Measurements from ENCODE around the gene LSAMP.
"Not testable (repeated sequence)": the region's sequence is repeated elsewhere in the genome, so short reads cannot be mapped to it uniquely, and the experiment has no call there.

LSAMP gene

GRCh38 chr3:115877615-115877899 is 567.7 kb downstream of the LSAMP start:
- no peak for DNase-seq (ENCODE audit: low spot score)

DNA sequence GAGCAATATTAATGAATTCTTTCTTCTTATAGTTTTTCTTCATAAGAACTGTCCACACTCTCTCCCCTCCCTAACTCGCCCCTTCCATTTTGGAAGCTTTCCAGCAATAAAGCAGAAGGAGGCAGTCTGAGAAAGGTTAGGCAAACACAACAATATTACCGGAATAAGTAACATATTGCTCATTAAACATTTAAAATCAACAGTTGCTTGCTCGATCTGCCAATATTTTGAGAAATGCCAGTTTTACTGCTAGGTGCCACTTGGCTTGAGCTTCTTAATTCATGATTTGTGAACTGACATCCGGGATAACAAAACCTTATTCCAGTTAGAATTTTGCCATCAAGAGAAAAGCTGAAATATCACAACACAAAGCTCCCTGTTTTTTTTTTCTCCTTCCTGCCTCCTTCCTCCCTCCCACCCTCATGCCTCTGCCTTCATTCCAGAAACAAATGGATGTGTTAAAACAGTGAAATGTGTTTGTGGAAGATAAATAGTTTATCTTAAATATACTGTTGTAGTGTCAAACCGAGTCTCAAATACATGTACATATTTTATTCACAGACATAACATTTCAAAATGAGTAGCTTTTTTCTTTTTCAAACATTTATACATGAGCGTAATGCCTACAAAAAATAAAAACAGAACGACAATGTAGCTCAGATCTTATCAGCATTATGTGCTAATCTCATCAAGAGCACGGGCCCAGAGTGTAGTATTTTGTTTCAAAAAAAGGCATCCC is 568.2 kb downstream of the LSAMP start:
- no peak for DNase-seq (ENCODE audit: low spot score)

GRCh38 chr3:115875460-115875859 is 569.8 kb downstream of the LSAMP start:
- DNase-seq (ENCODE audit: low spot score), result no peak

DNA sequence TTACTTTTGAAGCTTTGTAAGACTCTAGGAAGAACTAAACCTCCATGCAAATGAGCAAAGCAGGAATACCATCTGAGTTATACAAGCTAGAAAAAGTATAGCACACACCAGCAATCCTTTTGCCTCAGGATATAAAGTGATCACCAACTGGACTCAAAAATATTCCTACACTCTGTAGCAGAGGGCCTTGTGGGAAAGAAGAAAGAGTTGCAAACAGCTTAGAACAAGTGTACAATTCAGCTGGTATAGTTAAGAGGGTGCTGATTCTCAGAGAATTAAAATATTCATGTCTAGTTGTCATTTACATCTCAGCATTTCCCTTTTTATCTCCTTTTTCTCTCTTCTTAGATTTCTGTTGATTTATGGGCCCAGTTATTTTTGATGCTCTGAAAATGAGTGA is 573.6 kb downstream of the LSAMP start:
- DNase-seq (ENCODE audit: low spot score), result no peak

DNA sequence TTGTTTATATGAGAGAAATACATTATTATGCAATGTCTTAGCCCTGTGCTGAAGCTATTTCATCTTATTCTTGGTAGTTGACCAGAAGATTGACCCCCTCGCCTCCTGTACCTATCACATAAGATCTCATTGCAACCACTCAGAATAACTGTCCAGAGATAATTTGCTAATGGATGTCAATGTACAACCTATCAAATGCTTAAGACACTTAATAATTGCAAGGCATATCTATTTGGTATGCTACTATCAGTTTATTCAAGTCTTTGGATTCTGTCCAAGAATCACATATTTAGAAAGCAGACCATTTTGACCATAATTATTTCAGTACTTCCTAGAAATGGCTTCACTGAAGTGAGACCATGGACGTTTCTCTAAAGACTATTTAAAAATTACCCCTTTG is 580.4 kb downstream of the LSAMP start:
- DNase-seq (ENCODE audit: low spot score), result no peak

DNA sequence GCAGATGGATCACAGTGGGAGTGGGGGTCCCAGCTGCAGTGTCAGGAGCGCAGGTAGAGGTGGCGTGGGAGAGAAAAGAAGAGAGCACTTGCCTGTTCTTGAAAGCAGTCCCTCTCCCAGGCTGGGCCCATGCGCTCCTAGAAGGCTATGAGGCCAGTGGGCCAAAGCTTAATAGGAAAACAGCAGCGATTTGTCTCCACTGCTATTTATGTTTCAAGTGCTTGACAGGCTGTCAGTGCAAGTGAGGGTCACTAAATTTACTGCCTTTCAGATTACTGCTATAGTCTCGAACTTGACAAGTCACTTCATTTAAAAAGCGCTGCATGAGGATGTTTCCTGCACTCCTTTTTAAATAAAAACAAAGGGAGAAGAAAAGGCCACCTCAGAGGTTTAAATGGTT is 582.4 kb downstream of the LSAMP start:
- no peak for DNase-seq (ENCODE audit: low spot score)

DNA sequence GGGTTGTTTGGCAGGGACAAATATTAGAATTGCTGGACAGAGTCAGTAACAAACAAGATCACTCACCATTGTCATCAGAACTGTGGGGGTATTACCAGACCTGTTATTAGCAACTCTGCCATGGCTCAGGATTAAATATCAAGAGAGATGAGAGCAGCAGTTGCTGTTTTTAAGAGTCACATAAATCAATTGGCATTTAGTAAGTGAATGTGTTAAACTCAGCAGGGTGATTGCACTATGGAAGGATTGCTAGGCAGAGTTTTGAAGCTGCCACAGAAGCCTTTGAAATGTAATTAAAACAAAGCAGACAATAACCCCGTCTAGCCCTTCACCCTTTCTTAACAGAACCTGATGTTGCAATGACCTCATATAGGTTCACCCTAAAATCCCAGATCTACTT is 583.2 kb downstream of the LSAMP start:
- no peak for DNase-seq (ENCODE audit: low spot score)

DNA sequence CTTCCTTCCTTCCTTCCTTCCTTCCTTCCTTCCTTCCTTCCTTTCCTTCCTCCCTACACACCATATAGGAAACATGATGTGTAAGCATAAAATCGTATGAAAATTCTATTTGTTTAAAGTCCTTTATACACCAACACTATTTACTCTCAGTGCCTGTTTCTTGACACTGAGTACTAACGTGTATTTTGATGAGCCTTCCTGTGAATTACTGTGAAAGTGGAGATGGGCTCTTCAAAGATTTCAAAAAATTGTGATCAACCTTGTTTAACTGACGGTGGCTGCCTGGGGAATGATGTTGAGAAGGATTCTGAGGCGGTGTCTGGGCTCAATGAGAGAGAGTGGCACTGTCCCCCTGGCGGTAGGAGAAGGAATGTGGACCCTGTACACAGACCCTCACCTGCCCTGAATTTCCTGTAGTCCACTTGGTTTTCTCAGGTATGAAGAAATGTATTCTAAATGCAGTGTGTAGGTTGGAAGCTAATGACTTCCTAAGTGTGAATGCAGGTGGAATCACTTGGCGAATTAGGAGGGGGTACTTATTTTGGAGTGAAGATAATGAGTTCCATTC is 584.0 kb downstream of the LSAMP start:
- DNase-seq (ENCODE audit: low spot score), result no peak

GRCh38 chr3:115860766-115861165 is 584.5 kb downstream of the LSAMP start:
- DNase-seq (ENCODE audit: low spot score), result no peak

GRCh38 chr3:115859002-115859807 is 586.1 kb downstream of the LSAMP start:
- no peak for DNase-seq (ENCODE audit: low spot score)

- DNase-seq (ENCODE audit: low spot score), result no peak
These were observed 587.7 kb downstream of the LSAMP start for GRCh38 chr3:115857518-115858136.

DNA sequence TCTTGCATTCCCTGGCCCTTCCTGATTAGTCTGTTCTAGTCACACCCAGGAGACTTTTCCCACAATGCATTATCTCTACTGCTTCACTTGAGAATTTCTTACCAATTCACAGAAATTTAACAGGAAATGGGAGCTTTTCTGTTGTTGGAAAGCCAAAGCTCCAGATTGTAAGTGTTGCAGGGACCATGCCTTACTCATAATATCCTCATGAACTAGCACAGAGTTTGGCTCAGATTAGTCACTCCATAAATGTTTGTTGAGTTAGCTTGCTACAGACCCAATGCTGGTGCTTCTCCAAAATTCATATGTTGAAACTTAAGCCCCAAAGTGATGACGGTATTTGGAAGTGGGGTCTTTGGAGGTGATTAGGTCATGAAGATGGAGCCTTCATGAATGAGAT is 589.4 kb downstream of the LSAMP start:
- no peak for DNase-seq (ENCODE audit: low spot score)

DNA sequence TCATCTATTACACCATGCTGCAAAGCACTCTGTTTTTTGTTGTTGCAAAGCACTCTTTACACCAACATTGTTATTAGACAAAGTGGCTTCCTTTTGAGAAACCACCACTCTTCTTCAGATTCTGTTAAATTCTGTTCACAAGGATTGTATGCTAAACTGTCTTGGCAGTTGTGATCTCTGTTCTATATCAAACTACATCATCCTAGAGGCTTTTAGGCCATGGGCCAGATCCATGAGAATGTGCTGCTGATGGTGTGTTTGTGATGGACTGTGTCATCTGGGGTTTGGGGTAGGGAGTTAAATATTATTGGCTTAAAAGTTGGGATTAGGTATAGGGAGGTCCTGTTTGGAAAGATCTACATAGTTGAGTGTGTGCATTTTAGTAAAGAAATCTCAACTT is 592.2 kb downstream of the LSAMP start:
- DNase-seq (ENCODE audit: low spot score), result no peak

GRCh38 chr3:115852278-115852677 is 593.0 kb downstream of the LSAMP start:
- DNase-seq (ENCODE audit: low spot score), result no peak

DNA sequence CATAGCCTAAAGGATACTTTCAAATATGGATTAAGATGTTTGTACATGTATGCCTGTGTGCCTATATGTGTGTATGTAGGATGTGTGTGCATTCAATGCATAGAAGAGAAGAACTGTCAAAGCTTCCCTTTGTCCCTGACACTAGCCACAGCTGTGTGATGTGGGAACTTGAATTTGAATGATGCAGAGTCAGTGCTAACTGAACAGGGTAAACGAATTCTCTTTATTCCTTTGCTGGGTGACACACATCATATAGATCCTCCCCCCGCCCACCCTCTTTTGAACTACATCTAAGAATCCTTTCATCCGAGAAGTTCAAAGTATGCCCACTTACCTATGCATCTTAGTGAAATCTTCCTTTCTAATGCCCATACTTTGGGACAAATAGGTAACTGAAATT is 593.7 kb downstream of the LSAMP start:
- no peak for DNase-seq (ENCODE audit: low spot score)

DNA sequence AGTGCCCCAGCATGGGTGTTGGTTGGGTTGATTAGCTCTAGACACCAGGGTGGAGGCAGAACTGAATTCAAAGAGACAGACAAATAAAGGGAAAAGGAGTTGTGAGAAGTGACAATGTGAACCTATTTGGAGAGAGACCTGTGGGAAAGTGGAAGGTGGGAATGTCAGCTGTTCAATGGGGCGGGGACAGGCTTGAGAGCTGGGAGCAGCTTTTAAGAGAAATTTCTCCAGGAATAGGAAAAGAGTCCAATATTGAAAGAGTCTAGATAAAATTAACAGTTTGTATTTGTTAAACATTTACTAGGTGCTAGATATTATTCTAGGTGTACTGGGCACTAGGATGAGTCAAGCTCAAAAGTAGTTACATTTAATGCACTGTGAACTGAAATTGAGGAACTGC is 596.6 kb downstream of the LSAMP start:
- no peak for DNase-seq (ENCODE audit: low spot score)

DNA sequence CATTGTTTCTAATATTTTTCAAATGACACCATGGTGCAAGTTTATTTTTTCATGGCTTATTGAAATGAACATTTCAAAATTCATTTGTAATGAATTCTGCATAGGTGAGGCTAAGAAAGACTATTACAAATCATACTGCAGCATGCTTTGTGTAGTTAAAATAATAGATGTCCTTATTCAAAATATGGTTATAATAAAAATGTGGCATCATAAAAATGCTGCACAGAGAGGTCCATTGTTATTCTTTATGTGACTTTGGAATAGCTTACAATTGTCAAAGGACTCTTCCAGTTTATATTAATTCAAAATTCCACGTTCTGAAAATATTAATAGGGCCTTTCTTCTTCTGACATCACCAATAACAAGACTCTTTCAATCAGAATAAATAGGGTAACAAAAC is 599.3 kb downstream of the LSAMP start:
- no peak for DNase-seq (ENCODE audit: low spot score)

DNA sequence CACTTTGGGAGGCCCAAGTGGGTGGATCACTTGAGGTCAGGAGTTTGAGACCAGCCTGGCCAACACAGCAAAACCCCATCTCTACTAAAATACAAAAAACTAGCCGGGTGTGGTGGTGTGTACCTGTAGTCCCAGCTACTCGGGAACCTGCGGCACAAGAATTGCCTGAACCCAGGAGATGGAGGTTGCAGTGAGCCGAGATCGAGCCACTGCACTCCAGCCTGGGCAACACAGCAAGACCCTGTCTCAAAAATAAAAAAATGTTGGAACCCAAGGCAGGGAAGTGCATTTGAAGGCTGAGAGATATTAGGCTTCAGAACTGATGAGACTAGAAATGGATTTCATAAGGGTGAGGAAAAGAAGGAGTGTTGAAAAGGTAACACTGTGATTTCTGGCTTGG is 600.6 kb downstream of the LSAMP start:
- DNase-seq (ENCODE audit: low spot score), result not testable (repeated sequence)

GRCh38 chr3:115843206-115843605 is 602.1 kb downstream of the LSAMP start:
- DNase-seq (ENCODE audit: low spot score), result no peak

DNA sequence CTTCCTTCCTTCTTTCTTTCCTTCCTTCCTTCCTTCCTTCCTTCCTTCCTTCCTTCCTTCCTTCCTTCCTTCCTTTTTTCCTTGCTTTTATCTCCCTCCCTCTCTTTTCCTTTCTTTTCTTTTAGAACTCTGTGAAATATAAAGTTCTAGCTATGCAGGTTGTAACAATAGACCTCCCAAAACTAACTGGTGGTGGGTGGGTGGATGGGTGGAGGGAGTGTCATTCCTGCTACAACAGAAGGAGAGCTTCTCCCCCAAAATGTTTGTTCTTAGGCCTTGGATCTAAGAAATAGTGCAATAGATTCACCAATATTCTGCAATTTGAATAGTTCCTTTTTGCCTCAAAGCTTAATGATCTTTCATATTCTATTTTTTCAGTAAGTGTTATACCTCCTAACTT is 606.0 kb downstream of the LSAMP start:
- no peak for DNase-seq (ENCODE audit: low spot score)

- no peak for DNase-seq (ENCODE audit: low spot score)
These were observed 606.5 kb downstream of the LSAMP start for GRCh38 chr3:115838786-115839185.

DNA sequence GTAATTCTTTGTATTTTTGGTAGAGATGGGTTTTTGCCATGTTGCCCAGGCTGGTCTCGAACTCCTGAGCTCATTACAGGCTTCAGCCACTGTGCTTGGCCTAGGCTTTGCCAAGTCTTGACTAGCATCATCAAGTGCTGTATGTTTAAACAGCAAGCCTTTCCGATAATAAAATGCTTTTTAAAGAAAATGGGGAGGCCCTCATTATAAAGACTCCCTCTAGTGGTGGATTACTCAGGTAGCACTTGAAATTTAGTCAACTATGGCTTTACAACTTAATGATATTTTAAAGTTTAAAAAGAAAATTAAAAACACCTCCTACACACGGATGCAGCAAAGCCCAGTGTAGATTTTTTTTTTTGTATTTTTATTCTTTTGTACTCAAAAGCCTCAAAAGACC is 608.3 kb downstream of the LSAMP start:
- no peak for DNase-seq (ENCODE audit: low spot score)

GRCh38 chr3:115835946-115836345 is 609.3 kb downstream of the LSAMP start:
- no peak for DNase-seq (ENCODE audit: low spot score)

All from left forelimb (tissue), 1 donor.